ENCODE data around the gene TTLL6. TPM values are rescaled to one million over a fixed set of nuclear protein-coding genes. Genes with fewer than 3 reads are reported as not detected.

TTLL6 gene
- total RNA-seq, 1 donor from 2014 or later: not detected

DNA sequence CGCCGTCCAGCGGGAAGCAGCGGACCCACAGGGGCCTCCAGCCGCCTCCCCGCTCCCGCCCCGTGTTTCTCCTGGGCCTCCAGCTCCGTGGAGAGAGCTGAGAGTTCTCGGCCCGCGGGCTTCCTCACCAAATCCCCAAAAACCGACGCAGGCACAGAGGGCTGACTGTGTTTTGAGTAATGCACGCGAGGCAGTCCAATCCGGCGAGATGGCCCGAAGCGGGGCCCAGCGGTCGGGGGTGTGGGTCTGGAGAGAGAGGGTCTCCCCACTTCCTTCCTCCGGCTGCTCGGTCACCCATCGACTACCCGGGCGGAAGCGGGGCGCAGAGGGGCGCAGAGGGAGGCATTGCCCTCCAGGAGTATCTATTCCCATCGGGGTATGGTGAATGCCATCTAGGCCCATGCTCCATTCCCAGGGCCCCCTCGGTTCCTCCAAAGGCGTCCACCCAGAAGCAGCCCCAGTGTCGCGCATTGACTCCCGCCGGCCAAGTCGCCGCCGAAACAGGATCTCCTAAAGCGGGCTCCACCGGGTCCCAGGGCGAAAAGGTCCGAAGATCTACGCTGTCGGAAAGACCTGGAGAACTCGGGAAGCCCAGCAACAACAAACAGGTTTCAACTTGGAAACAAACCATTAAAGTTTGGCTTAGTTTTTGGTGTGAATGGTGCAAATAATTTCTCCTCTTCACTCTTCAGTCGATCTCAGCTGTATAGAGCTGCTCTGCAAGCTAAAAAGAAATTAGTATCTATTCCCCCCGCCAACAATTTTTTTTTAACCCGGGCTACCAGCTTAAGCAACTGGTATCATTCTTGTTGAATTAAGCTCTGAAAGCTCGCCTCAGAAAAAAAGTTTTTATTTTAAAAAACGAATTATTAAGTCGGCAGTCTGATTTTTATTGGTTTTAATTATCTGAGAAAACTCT lies 69.3 kb downstream of the TTLL6 start:
- H3K27me3 Mint-ChIP-seq (ENCODE audit: unreplicated experiment): peaks cover 93% of the 10 kb centered on the region
- H3K4me1 Mint-ChIP-seq (ENCODE audit: unreplicated experiment): no peaks in the 10 kb centered on the region
- no peaks in the 10 kb centered on the region for H3K36me3 Mint-ChIP-seq (ENCODE audit: unreplicated experiment)
- no peaks in the 10 kb centered on the region for H3K9me3 Mint-ChIP-seq (ENCODE audit: unreplicated experiment)
- TF ChIP-seq, protein P1, sequence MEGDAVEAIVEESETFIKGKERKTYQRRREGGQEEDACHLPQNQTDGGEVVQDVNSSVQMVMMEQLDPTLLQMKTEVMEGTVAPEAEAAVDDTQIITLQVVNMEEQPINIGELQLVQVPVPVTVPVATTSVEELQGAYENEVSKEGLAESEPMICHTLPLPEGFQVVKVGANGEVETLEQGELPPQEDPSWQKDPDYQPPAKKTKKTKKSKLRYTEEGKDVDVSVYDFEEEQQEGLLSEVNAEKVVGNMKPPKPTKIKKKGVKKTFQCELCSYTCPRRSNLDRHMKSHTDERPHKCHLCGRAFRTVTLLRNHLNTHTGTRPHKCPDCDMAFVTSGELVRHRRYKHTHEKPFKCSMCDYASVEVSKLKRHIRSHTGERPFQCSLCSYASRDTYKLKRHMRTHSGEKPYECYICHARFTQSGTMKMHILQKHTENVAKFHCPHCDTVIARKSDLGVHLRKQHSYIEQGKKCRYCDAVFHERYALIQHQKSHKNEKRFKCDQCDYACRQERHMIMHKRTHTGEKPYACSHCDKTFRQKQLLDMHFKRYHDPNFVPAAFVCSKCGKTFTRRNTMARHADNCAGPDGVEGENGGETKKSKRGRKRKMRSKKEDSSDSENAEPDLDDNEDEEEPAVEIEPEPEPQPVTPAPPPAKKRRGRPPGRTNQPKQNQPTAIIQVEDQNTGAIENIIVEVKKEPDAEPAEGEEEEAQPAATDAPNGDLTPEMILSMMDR (IDR thresholded peaks at IDR 0.05): no peak
- no peak for DNase-seq (ENCODE audit: extremely low spot score, unreplicated experiment)
- no peak overlapping the region for H3K27ac Mint-ChIP-seq (ENCODE audit: unreplicated experiment)
- H3K4me3 Mint-ChIP-seq (ENCODE audit: unreplicated experiment): no peak overlapping the region

GRCh38 chr17:48746916-48747444 lies 70.0 kb downstream of the TTLL6 start:
- Mint-ChIP-seq H3K9me3 (ENCODE audit: unreplicated experiment) (no peaks in the 10 kb centered on the region), H3K27ac (ENCODE audit: unreplicated experiment) (no peak overlapping the region), H3K27me3 (ENCODE audit: unreplicated experiment) (peaks cover 94% of the 10 kb centered on the region), H3K4me1 (ENCODE audit: unreplicated experiment) (no peaks in the 10 kb centered on the region), H3K4me3 (ENCODE audit: unreplicated experiment) (no peak overlapping the region), H3K36me3 (ENCODE audit: unreplicated experiment) (no peaks in the 10 kb centered on the region)
- TF ChIP-seq, protein P1 (IDR thresholded peaks at IDR 0.05): no peak
- no peak for DNase-seq (ENCODE audit: extremely low spot score, unreplicated experiment)

DNA sequence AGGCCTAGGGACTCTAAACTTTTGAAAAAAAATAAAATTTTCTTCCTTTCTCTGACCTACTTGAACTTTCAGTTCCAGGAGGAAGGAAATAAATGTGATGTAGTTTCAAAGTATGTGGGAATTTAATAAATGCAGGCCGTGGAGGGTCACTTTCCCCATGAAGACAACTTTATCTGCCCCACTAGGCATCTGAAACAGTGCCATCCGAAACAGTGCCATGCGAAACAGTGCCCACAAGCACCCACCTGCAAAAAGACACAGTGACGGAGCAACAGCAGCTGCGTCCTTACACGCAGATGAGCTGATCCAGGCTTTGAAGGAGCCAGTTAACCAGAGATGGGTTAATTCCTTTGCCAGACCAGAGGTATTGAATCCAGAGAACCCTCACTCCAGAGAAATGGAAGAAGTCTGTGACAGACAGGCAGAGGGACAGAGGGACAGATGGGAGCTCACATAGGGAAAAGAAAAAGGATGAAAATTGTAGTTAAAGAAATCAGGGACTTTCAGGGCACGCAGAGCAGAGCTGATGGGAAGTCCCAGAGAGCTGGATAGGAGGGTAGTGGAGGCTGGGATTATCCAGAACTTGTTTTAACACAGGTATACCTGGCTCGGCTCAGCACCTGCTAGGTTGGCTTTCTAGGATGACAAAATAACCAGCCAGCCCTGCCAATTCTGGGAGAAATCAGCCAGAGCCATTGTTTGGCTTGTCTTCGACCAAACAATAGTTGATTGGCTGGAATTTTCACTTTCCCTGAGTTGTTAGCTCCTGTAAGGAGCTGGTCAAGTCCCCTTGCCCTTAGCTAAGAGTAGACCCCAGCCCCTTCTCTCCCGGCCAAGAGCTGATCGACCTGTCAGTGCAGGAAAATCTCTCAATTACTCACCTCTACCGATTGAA lies 71.4 kb downstream of the TTLL6 start:
- H3K9me3 Mint-ChIP-seq (ENCODE audit: unreplicated experiment): no peaks in the 10 kb centered on the region
- H3K27ac Mint-ChIP-seq (ENCODE audit: unreplicated experiment): no peak overlapping the region
- TF ChIP-seq, protein P1 (IDR thresholded peaks at IDR 0.05): no peak
- no peak overlapping the region for H3K4me3 Mint-ChIP-seq (ENCODE audit: unreplicated experiment)
- no peaks in the 10 kb centered on the region for H3K4me1 Mint-ChIP-seq (ENCODE audit: unreplicated experiment)
- DNase-seq (ENCODE audit: extremely low spot score, unreplicated experiment): no peak
- H3K36me3 Mint-ChIP-seq (ENCODE audit: unreplicated experiment): no peaks in the 10 kb centered on the region
- H3K27me3 Mint-ChIP-seq (ENCODE audit: unreplicated experiment): peaks cover 91% of the 10 kb centered on the region

- no peak overlapping the region for H3K27ac Mint-ChIP-seq (ENCODE audit: unreplicated experiment)
- no peaks in the 10 kb centered on the region for H3K36me3 Mint-ChIP-seq (ENCODE audit: unreplicated experiment)
- H3K4me1 Mint-ChIP-seq (ENCODE audit: unreplicated experiment): peaks cover 4% of the 10 kb centered on the region
- H3K4me3 Mint-ChIP-seq (ENCODE audit: unreplicated experiment): no peak overlapping the region
- H3K9me3 Mint-ChIP-seq (ENCODE audit: unreplicated experiment): no peaks in the 10 kb centered on the region
- DNase-seq (ENCODE audit: extremely low spot score, unreplicated experiment): no peak
- TF ChIP-seq, protein P1 (IDR thresholded peaks at IDR 0.05): no peak
- peaks cover 90% of the 10 kb centered on the region for H3K27me3 Mint-ChIP-seq (ENCODE audit: unreplicated experiment)
Measured at GRCh38 chr17:48740537-48740936, 76.5 kb downstream of the TTLL6 start.
